Tibial artery (tissue), 4 donors: ENCODE measurements around the gene UBE2H.

Experiments
- DNase-seq, 2 donors: peaks; one replicate each; pipeline ENCODE4 v3.0.0-alpha.2; 2019
- H3K27ac ChIP-seq, 2 donors: fragments of 200-600 bp; sonication (generic) in 1 of 2; 1 replicate in 1 of 2; 2 replicates in 1 of 2; pipeline ENCODE4 v1.5.1; 2018 to 2019; ENCODE audit warnings: mild to moderate bottlenecking in 1 of 2
- H3K27me3 ChIP-seq, 2 donors: fragments of 200-600 bp; sonication (generic) in 1 of 2; one replicate each; pipeline versions ENCODE4 v1.5.1 to v1.6.0; 2016 to 2019
- H3K36me3 ChIP-seq, 3 donors: fragments of 200-600 bp; sonication (generic) in 2 of 3; one replicate each; pipeline ENCODE4 v1.5.1; 2016 to 2019; ENCODE audit warnings: mild to moderate bottlenecking in 2 of 3
- H3K4me1 ChIP-seq, 4 donors: fragments of 200-600 bp; sonication (generic) in 2 of 4; 1 replicate in 3 of 4; 2 replicates in 1 of 4; pipeline ENCODE4 v1.5.1; 2016 to 2019
- H3K4me3 ChIP-seq, 2 donors: fragments of 200-600 bp; sonication (generic) in 1 of 2; 1 replicate in 1 of 2; 2 replicates in 1 of 2; pipeline ENCODE4 v1.5.1; 2018 to 2019; ENCODE audit warnings: mild to moderate bottlenecking in 2 of 2
- H3K9me3 ChIP-seq, 3 donors: fragments of 200-600 bp; sonication (generic) in 1 of 3; one replicate each; pipeline ENCODE4 v1.5.1; 2016 to 2019
- intact Hi-C: fragments of 100-400 bp; cut with DNase I; formaldehyde crosslinking; loops from one replicate; pipeline ENCODE4 v1.15.0; 2023; ENCODE audit warnings: low total_unique reads
- TF ChIP-seq, protein P1 (sequence below), 2 experiments: fragments of 200-600 bp in 1 of 2; fragments of 450-650 bp in 1 of 2; IDR thresholded peaks; one replicate each; pipeline ENCODE4 v1.5.1; 2017 to 2019; ENCODE audit warnings: antibody characterized with exemption in 2 of 2, mild to moderate bottlenecking in 1 of 2, moderate library complexity in 1 of 2

Gene UBE2H

DNA sequence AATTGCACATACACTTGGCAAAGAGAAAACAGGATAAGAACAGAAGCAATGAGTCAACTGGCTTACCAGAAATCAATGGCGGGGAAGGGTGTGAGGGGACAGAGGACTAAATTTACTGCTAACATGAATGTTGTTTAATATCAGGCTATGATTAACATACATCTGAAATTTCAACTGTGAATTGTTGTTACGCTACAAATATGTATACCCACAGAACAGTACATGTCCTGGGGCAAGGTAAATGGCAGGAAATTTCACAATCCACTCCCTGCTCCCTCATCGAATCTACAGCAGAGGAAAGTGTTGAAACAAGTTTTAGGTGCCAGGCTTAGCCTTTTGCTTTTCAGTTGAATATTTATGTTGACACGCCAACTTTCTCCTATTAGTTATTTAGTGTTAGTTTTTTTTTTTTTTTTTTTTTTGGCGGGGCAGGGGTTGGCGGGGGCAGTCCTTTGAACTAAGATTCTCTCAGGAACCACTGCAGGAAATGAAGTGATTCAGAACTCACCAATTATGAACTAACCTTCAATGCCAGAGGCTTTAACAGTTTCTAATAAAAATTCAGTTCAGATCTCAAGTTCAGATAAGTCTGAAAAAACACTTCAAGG is 99.0 kb downstream of the UBE2H start:
- no peak for DNase-seq
- Histone ChIP-seq H3K4me1 (peaks cover 0 to 89% (median 44%) of the 10 kb centered on the region in 4 donors), H3K4me3 (no peak overlapping the region), H3K9me3 (no peaks in the 10 kb centered on the region), H3K27me3 (no peaks in the 10 kb centered on the region), H3K27ac (peak overlapping the region; percentile 49 to 63), H3K36me3 (no peaks in the 10 kb centered on the region)
- intact Hi-C loops, result no loop called here
- TF ChIP-seq, protein P1, sequence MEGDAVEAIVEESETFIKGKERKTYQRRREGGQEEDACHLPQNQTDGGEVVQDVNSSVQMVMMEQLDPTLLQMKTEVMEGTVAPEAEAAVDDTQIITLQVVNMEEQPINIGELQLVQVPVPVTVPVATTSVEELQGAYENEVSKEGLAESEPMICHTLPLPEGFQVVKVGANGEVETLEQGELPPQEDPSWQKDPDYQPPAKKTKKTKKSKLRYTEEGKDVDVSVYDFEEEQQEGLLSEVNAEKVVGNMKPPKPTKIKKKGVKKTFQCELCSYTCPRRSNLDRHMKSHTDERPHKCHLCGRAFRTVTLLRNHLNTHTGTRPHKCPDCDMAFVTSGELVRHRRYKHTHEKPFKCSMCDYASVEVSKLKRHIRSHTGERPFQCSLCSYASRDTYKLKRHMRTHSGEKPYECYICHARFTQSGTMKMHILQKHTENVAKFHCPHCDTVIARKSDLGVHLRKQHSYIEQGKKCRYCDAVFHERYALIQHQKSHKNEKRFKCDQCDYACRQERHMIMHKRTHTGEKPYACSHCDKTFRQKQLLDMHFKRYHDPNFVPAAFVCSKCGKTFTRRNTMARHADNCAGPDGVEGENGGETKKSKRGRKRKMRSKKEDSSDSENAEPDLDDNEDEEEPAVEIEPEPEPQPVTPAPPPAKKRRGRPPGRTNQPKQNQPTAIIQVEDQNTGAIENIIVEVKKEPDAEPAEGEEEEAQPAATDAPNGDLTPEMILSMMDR (IDR thresholded peaks at IDR 0.05), result no peak

- no peak for DNase-seq
- Histone ChIP-seq H3K4me1 (peaks cover 0 to 89% (median 40%) of the 10 kb centered on the region in 4 donors), H3K36me3 (no peaks in the 10 kb centered on the region), H3K4me3 (no peak overlapping the region), H3K9me3 (no peaks in the 10 kb centered on the region), H3K27ac (peak overlapping the region; percentile 2 to 9), H3K27me3 (no peaks in the 10 kb centered on the region)
- TF ChIP-seq, protein P1 (IDR thresholded peaks at IDR 0.05), result no peak
- intact Hi-C loops, result no loop called here
Measured at GRCh38 chr7:129851809-129852208, 101.0 kb downstream of the UBE2H start.

DNA sequence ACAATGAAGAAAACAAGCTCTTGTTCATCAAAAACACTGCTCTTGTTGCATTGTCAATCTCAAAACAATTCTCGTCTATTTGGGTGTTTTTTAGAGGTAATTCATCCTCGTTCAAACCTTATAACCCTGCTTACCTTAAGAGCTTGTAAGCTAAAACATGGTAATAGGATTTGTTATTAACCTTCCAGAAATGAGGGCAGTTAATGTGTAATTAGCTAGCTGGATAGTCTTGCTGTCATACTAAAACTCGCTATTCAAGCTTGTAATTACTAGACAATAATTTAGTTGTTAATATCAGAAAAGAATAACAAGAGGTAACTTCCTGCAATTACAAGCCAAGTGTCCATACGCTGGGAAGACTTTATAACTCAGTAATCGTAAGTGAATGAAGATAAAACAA is 101.6 kb downstream of the UBE2H start:
- H3K36me3 ChIP-seq, result no peaks in the 10 kb centered on the region
- peak overlapping the region; percentile 2 to 9 for H3K27ac ChIP-seq
- peaks cover 0 to 89% (median 37%) of the 10 kb centered on the region in 4 donors for H3K4me1 ChIP-seq
- TF ChIP-seq, protein P1 (IDR thresholded peaks at IDR 0.05), result no peak
- no peaks in the 10 kb centered on the region for H3K9me3 ChIP-seq
- DNase-seq, result no peak
- H3K4me3 ChIP-seq, result no peak overlapping the region
- H3K27me3 ChIP-seq, result no peaks in the 10 kb centered on the region
- intact Hi-C loops, result no loop called here

DNA sequence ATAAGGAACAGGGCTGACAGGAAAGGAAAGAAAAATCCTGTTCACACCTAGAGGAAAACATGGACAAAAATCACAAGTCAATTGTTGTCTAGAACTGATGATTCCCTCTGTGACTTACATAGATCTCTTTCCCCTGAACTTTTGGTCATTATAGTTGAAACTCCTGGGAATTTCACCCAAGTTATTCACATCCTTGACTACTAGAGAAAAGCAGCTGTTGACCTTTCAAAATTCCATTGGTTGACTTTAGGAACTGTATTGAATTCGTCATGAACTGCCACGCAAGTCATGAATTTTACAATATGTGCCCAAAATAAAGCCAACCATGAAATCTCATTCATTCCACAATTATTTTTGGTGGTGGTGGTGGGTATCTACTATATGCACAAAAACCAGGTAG is 104.3 kb downstream of the UBE2H start:
- Histone ChIP-seq H3K4me1 (peaks cover 0 to 86% (median 32%) of the 10 kb centered on the region in 4 donors), H3K36me3 (no peaks in the 10 kb centered on the region), H3K27ac (peak overlapping the region in 1 of 2 donors; percentile 27), H3K4me3 (no peak overlapping the region), H3K9me3 (no peaks in the 10 kb centered on the region), H3K27me3 (no peaks in the 10 kb centered on the region)
- TF ChIP-seq, protein P1 (IDR thresholded peaks at IDR 0.05), result no peak
- intact Hi-C loops, result no loop called here
- DNase-seq, result no peak

- H3K27ac ChIP-seq, result peak overlapping the region; percentile 44 to 51
- intact Hi-C loops, result no loop called here
- peaks cover 0 to 73% (median 30%) of the 10 kb centered on the region in 4 donors for H3K4me1 ChIP-seq
Measured at GRCh38 chr7:129845972-129846327, 106.8 kb downstream of the UBE2H start.

More at GRCh38 chr7:129845972-129846327, 106.8 kb downstream of the UBE2H start:
- H3K36me3 ChIP-seq, result no peaks in the 10 kb centered on the region
- TF ChIP-seq, protein P1 (IDR thresholded peaks at IDR 0.05), result no peak
- no peak overlapping the region for H3K4me3 ChIP-seq
- H3K27me3 ChIP-seq, result no peaks in the 10 kb centered on the region
- DNase-seq, result no peak
- H3K9me3 ChIP-seq, result no peaks in the 10 kb centered on the region
